Measurements from ENCODE around the gene IL5.
A peak's percentile ranks its signal among the peaks of the same experiment; 100 is the strongest.
"Not testable (repeated sequence)": the region's sequence is repeated elsewhere in the genome, so short reads cannot be mapped to it uniquely, and the experiment has no call there.

Gene IL5

DNA sequence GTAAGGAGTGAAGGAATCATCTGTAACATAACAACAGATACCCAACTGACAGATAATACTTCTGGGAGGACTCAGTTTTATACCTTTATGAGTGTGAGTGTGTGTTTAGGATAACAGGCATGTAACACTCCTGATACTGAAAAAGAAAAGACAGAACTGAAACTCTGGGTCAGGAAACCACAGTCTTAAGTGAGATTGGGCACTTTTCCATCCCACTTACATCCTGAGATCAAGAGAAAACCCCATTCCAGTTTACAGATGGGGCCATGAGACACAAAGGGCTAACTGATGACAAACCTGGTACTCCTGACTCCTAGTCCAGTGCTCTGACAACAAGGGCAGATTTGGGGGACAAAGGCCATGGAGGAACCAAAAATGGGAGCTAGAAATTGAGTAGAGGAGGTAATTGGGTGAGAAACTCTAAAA, 18.0 kb downstream of the IL5 start:
- no peak overlapping the region for H3K4me3 ChIP-seq
- no peak for DNase-seq (ENCODE audit: low spot score in 2 of 2)

DNA sequence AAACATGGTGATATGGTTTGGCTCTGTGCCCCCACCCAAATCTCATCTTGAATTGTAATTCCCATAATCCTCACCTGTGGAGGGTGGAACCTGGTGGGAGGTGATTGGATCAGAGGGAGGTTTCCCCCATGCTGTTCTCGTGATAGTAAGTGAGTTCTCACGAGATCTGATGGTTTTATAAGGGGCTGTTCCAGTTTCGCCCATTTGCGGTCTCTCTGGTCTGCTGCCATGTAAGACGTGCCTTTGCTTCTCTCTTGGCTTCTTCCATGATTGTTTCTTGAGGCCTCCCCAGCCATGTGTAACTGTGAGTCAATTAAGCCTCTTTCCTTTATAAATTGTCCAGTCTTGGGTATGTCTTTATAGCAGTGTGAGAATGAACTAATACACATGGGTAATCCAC, 18.4 kb downstream of the IL5 start:
- H3K4me3 ChIP-seq; H3K36me3 ChIP-seq (replicated peaks); DNase-seq (ENCODE audit: low spot score in 2 of 2); H3K4me1 ChIP-seq; in situ Hi-C loops (cut with MboI; ENCODE audit: low sequenced_read_pairs); H3K9me3 ChIP-seq; H3K27me3 ChIP-seq (ENCODE audit: low read depth): not testable (repeated sequence)

More for the DNA sequence above, 18.0 kb downstream of the IL5 start:
- H3K36me3 ChIP-seq (replicated peaks): no peaks in the 10 kb centered on the region
- no peaks in the 10 kb centered on the region for H3K27me3 ChIP-seq (ENCODE audit: low read depth)
- H3K4me1 ChIP-seq: no peaks in the 10 kb centered on the region
- H3K9me3 ChIP-seq: 0 out of 2 replicates have a peak, but pooled peaks cover 2% of the 10 kb centered on the region
- in situ Hi-C loops (cut with MboI; ENCODE audit: low sequenced_read_pairs): no loop called here

DNA sequence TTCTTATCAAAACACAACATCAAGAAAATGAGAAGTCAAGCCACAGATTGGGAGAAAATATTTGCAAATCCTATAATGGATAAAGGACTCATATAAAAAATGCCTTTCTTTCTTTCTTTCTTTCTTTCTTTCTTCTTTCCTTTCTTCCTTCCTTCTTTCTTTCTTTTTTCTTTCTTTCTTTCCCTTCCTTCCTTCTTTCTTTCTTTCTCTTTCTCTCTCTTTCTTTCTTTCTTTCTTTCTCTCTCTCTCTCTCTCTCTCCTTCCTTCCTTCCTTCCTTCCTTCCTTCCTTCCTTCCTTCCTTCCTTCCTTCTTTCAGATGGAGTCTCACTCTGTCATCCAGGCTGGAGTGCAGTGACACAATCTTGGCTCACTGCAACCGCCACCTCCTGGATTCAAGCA, 21.3 kb downstream of the IL5 start:
- H3K9me3 ChIP-seq; H3K27me3 ChIP-seq (ENCODE audit: low read depth); H3K4me1 ChIP-seq; DNase-seq (ENCODE audit: low spot score in 2 of 2); H3K36me3 ChIP-seq (replicated peaks); in situ Hi-C loops (cut with MboI; ENCODE audit: low sequenced_read_pairs); H3K4me3 ChIP-seq: not testable (repeated sequence)

DNA sequence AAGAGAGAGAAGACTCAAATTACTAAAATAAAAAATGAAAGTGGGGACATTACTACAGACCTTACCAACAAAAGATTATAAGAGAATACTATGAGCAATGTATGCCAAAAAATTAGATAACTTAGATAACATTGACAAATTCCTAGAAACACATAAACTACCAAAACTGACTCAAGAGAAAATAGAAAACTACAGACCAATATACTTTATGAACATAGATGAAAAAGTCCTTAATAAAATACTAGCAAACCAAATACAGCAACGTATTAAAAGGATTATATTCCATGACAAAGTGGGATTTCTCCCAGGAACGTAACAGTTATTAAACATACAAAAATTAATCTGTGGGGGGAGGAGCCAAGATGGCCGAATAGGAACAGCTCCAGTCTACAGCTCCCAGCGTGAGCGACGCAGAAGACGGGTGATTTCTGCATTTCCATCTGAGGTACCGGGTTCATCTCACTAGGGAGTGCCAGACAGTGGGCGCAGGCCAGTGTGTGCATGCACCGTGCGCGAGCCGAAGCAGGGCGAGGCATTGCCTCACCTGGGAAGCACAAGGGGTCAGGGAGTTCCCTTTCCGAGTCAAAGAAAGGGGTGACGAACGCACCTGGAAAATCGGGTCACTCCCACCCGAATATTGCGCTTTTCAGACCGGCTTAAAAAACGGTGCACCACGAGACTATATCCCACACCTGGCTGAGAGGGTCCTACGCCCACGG, 29.5 kb downstream of the IL5 start:
- H3K4me1 ChIP-seq; DNase-seq (ENCODE audit: low spot score in 2 of 2); H3K27me3 ChIP-seq (ENCODE audit: low read depth); H3K4me3 ChIP-seq; H3K9me3 ChIP-seq; in situ Hi-C loops (cut with MboI; ENCODE audit: low sequenced_read_pairs); H3K36me3 ChIP-seq (replicated peaks): not testable (repeated sequence)

DNA sequence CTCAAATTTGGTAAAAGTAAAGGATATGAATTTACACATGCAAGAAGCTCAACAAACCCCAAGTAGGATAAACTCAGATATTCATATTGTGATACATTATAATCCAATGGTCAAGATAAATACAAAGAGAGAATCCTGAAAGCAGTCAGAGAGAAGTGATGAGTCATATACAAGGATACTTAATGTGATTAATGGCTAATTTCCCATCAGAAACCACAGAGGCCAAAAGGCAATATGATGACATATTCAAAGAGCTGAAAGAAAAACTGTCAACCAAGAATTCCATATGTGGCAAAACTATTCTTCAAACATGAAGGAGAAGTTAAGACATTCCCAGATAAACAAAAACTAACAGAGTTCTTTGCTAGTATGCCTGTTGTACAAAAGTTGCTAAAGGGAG, 33.2 kb downstream of the IL5 start:
- Histone ChIP-seq H3K4me1 (no peaks in the 10 kb centered on the region; the same call in 1 of the 2 replicates), H3K4me3 (no peak overlapping the region), H3K27me3 (ENCODE audit: low read depth) (no peaks in the 10 kb centered on the region), H3K9me3 (no peaks in the 10 kb centered on the region), H3K36me3 (replicated peaks) (no peaks in the 10 kb centered on the region)
- in situ Hi-C loops (cut with MboI; ENCODE audit: low sequenced_read_pairs): no loop called here
- DNase-seq (ENCODE audit: low spot score in 2 of 2): no peak

DNA sequence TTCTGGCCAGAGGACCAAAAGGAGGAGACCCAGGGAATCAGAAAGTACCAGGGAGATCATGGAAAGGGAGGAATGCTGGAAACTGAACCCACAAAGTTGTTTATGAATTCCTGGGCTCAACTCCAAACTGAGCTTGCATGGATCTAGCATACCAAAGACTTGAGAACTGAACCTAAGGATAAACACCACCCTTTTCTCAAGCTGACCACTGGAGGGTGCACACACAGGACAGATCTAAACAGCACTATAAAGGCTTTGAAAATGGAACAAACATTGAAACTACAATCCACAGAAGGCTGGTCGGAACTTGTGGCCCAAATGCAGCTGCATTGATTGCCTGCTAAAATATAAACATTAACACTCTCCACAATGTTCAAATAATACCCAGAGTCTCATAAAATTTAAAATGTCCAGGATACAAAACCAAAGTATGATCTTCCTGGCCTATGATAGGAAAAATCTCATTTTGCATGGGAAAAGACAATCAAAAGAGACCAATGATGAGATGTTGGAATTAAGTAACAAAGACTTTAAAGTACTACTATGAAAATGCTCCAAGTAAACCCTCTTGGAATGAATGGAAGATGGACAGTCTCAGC, 37.1 kb downstream of the IL5 start:
- Histone ChIP-seq H3K27me3 (ENCODE audit: low read depth) (no peaks in the 10 kb centered on the region), H3K4me3 (no peak overlapping the region), H3K36me3 (replicated peaks) (no peaks in the 10 kb centered on the region), H3K4me1 (no peaks in the 10 kb centered on the region; the same call in 1 of the 2 replicates), H3K9me3 (no peaks in the 10 kb centered on the region)
- in situ Hi-C loops (cut with MboI; ENCODE audit: low sequenced_read_pairs): loop anchor here (10.0 kb wide), 2 partner anchors 121 to 231 kb away; no protein-coding TSS in a partner anchor
- peak; percentile 40 to 50 for DNase-seq (ENCODE audit: low spot score in 2 of 2)

DNA sequence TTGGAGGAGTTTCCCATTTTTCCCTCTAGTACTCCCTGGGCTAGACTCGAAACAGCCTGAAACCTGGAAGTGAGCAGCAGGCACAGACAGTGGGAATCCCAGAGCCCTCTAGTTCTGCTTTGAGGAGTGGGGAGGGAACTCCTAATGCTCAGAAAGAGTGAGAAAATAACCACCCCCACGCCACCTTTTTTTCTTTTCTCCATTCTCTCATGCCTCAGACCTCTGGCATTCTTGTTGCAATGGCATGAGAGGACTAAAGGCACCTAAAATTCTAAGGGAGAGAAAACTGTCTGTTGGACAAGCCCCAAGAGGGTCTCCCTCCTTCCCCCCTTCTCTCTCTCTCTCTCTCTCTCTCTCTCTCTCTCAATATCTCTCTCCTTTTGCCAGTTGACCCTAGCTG, 37.7 kb downstream of the IL5 start:
- DNase-seq (ENCODE audit: low spot score in 2 of 2): no peak
- in situ Hi-C loops (cut with MboI; ENCODE audit: low sequenced_read_pairs): loop anchor here (10.0 kb wide), 2 partner anchors 121 to 231 kb away; no protein-coding TSS in a partner anchor
- Histone ChIP-seq H3K27me3 (ENCODE audit: low read depth) (no peaks in the 10 kb centered on the region), H3K36me3 (replicated peaks) (no peaks in the 10 kb centered on the region), H3K4me1 (no peaks in the 10 kb centered on the region; the same call in 1 of the 2 replicates), H3K4me3 (no peak overlapping the region), H3K9me3 (no peaks in the 10 kb centered on the region)

DNA sequence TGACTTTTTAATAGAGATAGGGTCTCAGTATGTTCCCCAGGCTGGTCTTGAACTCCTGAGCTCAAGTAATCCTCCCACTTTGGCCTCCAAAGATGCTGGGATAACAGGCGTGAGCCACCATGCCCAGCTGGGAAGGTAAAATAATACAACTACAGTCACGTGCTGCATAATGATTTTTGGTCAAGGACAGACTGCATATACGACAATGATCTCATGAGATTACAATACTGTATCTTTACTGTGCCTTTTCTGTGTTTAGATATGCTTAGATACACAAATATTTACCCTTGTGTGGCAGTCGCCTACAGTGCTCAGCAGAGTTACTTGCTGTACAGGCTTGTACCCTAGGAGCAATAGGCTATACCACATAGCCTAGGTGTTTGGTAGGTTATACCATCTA, 38.6 kb downstream of the IL5 start:
- Histone ChIP-seq H3K4me3 (no peak overlapping the region), H3K4me1 (no peaks in the 10 kb centered on the region; the same call in 1 of the 2 replicates), H3K9me3 (no peaks in the 10 kb centered on the region), H3K27me3 (ENCODE audit: low read depth) (no peaks in the 10 kb centered on the region), H3K36me3 (replicated peaks) (no peaks in the 10 kb centered on the region)
- no peak for DNase-seq (ENCODE audit: low spot score in 2 of 2)
- in situ Hi-C loops (cut with MboI; ENCODE audit: low sequenced_read_pairs): loop anchor here (10.0 kb wide), 2 partner anchors 120 to 230 kb away; no protein-coding TSS in a partner anchor

DNA sequence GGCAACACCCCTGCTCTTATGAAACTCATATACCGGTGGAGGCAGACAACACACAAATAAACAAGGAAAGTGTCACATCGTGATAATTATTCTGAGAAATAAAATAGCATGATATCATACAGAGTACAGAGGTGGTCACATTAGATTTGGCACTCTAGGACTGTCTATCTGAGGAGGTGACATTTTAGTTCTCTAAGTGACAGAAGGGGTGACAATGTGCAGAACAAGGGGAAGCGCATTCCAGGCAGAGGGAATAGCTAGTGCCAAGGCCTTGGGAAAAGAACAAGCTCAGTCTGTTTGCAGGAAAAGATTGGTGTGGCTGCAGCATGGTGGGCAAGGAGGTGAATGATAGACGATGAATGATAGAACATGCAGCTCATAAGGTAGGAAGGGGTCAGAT, 40.1 kb downstream of the IL5 start:
- no peak for DNase-seq (ENCODE audit: low spot score in 2 of 2)
- no peaks in the 10 kb centered on the region; the same call in 1 of the 2 replicates for H3K4me1 ChIP-seq
- H3K4me3 ChIP-seq: no peak overlapping the region
- H3K36me3 ChIP-seq (replicated peaks): no peaks in the 10 kb centered on the region
- no peaks in the 10 kb centered on the region for H3K9me3 ChIP-seq
- in situ Hi-C loops (cut with MboI; ENCODE audit: low sequenced_read_pairs): loop anchor here (10.0 kb wide), 2 partner anchors 118 to 228 kb away; no protein-coding TSS in a partner anchor
- H3K27me3 ChIP-seq (ENCODE audit: low read depth): no peaks in the 10 kb centered on the region

DNA sequence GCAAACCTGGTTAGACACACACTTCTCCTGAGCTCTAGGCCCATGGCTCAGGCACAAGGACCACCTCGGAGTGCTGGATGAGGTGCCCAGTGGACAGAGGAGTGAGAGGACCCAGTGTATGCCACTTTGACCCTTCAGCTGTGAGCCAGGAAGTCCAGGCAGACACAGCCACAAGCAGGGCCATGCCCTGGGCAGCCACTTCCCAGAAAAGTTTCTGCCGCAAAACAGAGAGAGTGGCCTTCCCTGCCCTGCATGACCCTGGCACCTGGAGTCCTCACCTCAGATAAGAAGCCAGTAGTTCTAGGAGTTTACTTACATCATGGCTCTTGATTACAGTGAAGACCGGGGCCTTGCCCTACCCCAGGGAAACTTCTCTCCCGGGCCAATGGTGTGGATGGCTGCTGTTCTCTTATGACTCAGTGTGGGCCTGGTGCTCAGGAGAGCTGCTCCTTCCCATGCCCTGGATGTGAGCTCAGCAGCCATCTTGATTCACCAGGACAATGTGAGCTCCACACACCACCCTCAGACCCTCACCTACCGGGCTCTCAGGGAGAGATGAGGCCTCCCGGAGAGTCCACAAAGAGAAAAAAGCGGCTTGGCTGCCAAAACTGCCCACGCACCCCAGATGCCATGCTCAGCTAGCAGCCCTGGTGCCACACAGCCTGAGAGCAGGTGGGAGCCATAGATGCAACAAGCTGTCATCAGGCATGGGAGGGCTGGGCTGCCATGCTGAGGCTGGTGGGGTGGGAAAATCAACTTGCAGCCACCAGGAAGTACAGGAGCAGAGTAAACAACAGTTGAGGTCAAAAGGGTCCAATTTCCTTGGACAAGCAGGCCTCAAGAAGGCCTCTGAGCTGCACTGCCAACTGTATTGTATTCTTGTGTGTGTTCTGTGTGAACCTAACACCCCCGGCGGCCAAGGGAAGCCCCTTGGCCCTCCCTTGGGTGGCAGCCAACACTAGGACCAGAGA, 41.1 kb downstream of the IL5 start:
- Histone ChIP-seq H3K9me3 (no peaks in the 10 kb centered on the region), H3K4me1 (no peaks in the 10 kb centered on the region; the same call in 1 of the 2 replicates), H3K36me3 (replicated peaks) (no peaks in the 10 kb centered on the region), H3K27me3 (ENCODE audit: low read depth) (no peaks in the 10 kb centered on the region), H3K4me3 (no peak overlapping the region)
- DNase-seq (ENCODE audit: low spot score in 2 of 2): no peak
- in situ Hi-C loops (cut with MboI; ENCODE audit: low sequenced_read_pairs): loop anchor here (10.0 kb wide), 2 partner anchors 117 to 227 kb away; no protein-coding TSS in a partner anchor

DNA sequence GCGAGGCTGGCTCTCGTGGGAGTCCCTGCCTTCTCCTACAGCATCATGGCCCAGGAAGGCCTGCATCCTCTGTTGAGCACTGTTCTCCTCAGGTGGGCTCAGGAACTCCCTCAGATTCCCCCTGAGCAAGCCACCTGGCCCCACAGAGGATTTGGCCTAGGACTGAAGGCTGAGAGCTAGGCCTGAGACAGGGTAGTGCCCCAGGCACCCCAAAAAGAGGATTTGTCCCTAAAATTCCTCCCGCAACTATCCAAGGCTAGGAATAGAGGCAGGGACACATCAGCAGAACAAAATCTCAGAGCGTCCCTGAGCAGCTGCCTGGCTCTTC, 41.7 kb downstream of the IL5 start:
- H3K4me3 ChIP-seq: no peak overlapping the region
- no peaks in the 10 kb centered on the region for H3K27me3 ChIP-seq (ENCODE audit: low read depth)
- no peaks in the 10 kb centered on the region; the same call in 1 of the 2 replicates for H3K4me1 ChIP-seq
- no peaks in the 10 kb centered on the region for H3K9me3 ChIP-seq
- DNase-seq (ENCODE audit: low spot score in 2 of 2): no peak
- no peaks in the 10 kb centered on the region for H3K36me3 ChIP-seq (replicated peaks)
- in situ Hi-C loops (cut with MboI; ENCODE audit: low sequenced_read_pairs): loop anchor here (10.0 kb wide), 2 partner anchors 117 to 227 kb away; no protein-coding TSS in a partner anchor

DNA sequence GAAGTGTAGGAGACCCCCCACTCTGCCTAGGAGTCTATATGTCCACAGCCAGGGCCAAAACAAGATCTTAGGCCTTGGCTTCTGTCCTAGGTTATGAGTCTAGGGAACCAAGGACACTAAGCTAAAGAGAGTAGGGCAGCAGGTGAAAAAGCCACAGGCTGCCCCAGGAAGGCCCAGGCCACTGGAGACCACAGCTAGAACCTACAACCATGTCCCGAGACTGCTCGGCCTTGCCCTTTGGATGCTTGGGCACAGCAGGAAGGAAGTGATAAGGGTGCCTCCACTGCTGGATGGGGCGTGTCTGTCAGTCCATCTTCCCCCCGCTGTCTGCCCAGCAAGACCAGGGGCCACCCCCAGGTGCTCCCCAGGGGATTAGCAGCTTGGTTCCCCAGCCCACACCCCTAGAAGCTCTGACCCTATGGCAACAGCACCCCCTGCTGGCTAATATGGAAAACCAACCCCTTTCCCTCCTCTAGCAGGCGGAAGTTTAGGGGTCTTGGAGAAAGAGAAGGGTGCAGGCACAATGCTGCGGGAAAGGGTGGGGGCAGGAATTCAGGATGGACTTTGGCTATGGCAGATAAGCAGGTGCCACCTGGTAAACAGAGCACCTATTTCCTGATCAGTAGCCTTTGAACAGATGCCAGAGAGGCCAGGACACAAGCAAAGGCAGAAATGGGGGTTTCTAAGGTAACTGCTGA, 42.2 kb downstream of the IL5 start:
- in situ Hi-C loops (cut with MboI; ENCODE audit: low sequenced_read_pairs): loop anchor here (10.0 kb wide), 2 partner anchors 116 to 226 kb away; no protein-coding TSS in a partner anchor
- Histone ChIP-seq H3K27me3 (ENCODE audit: low read depth) (no peaks in the 10 kb centered on the region), H3K36me3 (replicated peaks) (no peaks in the 10 kb centered on the region), H3K4me3 (no peak overlapping the region), H3K9me3 (no peaks in the 10 kb centered on the region), H3K4me1 (no peaks in the 10 kb centered on the region)
- DNase-seq (ENCODE audit: low spot score in 2 of 2): peak; percentile 37 to 75

Measured in HAP-1 (cell line).